ENCODE results near the gene SLC39A11. TPM values are rescaled to one million over a fixed set of nuclear protein-coding genes. Genes with fewer than 3 reads are reported as not detected.

Gene SLC39A11
- polyA plus RNA-seq, 1 of the 3 experiments (the other 2 are of a cell fraction), result 23.5 TPM

DNA sequence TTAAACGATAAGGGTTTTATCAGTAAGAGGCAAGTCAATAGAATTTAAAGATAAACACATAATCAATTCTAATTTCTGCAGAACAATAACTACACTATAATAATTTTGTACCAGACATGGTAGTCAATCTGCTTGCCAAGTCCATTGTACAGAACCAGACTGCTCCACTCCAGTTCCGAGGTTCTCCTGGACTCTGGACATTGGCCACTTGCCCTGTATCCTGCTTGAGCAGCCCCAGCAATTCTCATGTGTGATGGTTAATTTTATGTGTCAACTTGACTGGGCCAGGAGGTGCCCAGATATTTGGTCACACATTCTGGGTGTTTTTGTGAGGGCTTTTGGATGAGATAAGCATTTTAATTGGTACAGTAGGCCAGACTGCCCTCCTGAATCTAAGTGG is 384.6 kb downstream of the SLC39A11 start:
- Histone ChIP-seq H3K4me2 (no peak overlapping the region), H3K27ac (ENCODE audit: low read depth in 2 of 2, low read length in 1 of 2) (no peak overlapping the region), H3K27me3 (ENCODE audit: insufficient read depth) (no peaks in the 10 kb centered on the region), H2AFZ (ENCODE audit: low read depth) (no peak overlapping the region), H3K4me3 (ENCODE audit: low read depth in 2 of 2, low read length in 1 of 2) (no peak overlapping the region), H4K20me1 (ENCODE audit: insufficient read depth) (no peaks in the 10 kb centered on the region), H3F3A (replicated peaks; ENCODE audit: insufficient read depth) (no peaks in the 10 kb centered on the region), H3K9ac (no peak overlapping the region), H3K9me2 (no peaks in the 10 kb centered on the region), H3K9me3 (no peaks in the 10 kb centered on the region), H3K36me3 (replicated peaks in 1 of 2; ENCODE audit: control insufficient read depth in 1 of 2, insufficient read depth in 2 of 2, low read length in 1 of 2) (no peaks in the 10 kb centered on the region), H3K79me2 (ENCODE audit: insufficient read depth) (no peaks in the 10 kb centered on the region), H3K4me1 (ENCODE audit: control insufficient read depth in 1 of 2, insufficient read depth in 2 of 2, low read depth in 1 of 2, low read length in 1 of 2) (no peaks in the 10 kb centered on the region)
- TF ChIP-seq, protein P1, sequence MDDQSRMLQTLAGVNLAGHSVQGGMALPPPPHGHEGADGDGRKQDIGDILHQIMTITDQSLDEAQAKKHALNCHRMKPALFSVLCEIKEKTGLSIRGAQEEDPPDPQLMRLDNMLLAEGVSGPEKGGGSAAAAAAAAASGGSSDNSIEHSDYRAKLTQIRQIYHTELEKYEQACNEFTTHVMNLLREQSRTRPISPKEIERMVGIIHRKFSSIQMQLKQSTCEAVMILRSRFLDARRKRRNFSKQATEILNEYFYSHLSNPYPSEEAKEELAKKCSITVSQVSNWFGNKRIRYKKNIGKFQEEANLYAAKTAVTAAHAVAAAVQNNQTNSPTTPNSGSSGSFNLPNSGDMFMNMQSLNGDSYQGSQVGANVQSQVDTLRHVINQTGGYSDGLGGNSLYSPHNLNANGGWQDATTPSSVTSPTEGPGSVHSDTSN (IDR thresholded peaks at IDR 0.05), result no peak
- no peak for TF ChIP-seq FOXM1 (IDR thresholded peaks at IDR 0.05; ENCODE audit: low read depth)
- TF ChIP-seq, protein P2, sequence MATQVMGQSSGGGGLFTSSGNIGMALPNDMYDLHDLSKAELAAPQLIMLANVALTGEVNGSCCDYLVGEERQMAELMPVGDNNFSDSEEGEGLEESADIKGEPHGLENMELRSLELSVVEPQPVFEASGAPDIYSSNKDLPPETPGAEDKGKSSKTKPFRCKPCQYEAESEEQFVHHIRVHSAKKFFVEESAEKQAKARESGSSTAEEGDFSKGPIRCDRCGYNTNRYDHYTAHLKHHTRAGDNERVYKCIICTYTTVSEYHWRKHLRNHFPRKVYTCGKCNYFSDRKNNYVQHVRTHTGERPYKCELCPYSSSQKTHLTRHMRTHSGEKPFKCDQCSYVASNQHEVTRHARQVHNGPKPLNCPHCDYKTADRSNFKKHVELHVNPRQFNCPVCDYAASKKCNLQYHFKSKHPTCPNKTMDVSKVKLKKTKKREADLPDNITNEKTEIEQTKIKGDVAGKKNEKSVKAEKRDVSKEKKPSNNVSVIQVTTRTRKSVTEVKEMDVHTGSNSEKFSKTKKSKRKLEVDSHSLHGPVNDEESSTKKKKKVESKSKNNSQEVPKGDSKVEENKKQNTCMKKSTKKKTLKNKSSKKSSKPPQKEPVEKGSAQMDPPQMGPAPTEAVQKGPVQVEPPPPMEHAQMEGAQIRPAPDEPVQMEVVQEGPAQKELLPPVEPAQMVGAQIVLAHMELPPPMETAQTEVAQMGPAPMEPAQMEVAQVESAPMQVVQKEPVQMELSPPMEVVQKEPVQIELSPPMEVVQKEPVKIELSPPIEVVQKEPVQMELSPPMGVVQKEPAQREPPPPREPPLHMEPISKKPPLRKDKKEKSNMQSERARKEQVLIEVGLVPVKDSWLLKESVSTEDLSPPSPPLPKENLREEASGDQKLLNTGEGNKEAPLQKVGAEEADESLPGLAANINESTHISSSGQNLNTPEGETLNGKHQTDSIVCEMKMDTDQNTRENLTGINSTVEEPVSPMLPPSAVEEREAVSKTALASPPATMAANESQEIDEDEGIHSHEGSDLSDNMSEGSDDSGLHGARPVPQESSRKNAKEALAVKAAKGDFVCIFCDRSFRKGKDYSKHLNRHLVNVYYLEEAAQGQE (IDR thresholded peaks at IDR 0.05; ENCODE audit: low read depth, low read length), result no peak
- no peak for TF ChIP-seq POLR2AphosphoS5 (IDR thresholded peaks at IDR 0.05; ENCODE audit: low read depth, low read length)
- no peak for DNase-seq
- ChIA-PET CTCF (no interaction called here), POLR2A (no interaction called here)
- WGBS (ENCODE audit: low lambda C conversion rate), result 97% methylated on average over 2 of the region's 2 CpGs

DNA sequence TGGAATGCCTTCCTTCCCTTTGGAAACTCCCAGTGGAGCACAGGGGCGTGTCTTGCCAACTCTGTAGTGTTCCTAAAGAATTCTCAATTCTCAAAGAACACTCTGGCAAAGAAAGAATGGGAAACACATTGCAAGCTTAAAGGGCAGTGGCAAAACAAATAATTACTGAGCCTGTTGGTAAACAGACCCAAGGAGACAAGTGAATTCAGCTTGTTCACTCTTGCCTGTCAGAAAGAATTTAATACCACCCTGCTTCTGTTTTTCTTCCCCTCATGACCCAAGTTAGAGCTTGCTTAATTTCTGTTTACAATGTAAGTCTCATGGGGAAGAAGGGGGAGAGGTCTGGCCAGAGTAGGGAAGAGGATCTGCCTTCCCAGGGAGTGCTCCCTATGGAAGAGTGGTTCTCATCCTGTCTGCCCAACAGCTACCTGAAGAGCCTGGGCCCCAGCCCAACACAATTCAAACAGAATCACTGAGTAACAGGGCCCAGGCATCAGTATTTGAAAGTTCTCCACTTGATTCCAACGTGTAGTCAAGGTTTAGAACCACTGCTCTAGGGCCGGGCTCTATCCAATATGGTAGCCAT is 386.0 kb downstream of the SLC39A11 start:
- H3K9me3 ChIP-seq, result no peaks in the 10 kb centered on the region
- no peaks in the 10 kb centered on the region for H3K9me2 ChIP-seq
- no peaks in the 10 kb centered on the region for H3K79me2 ChIP-seq (ENCODE audit: insufficient read depth)
- no peak overlapping the region for H3K27ac ChIP-seq (ENCODE audit: low read depth in 2 of 2, low read length in 1 of 2)
- ChIA-PET POLR2A (no interaction called here), CTCF (interaction anchor here (1.1 to 4.6 kb wide), 5 partner anchors 20 to 549 kb away, joined by 3 to 36 read pairs (median 4); no protein-coding TSS in a partner anchor)
- no peak for DNase-seq
- H3K36me3 ChIP-seq (replicated peaks in 1 of 2; ENCODE audit: control insufficient read depth in 1 of 2, insufficient read depth in 2 of 2, low read length in 1 of 2), result no peaks in the 10 kb centered on the region
- no peak overlapping the region for H3K4me3 ChIP-seq (ENCODE audit: low read depth in 2 of 2, low read length in 1 of 2)
- H3K4me2 ChIP-seq, result no peak overlapping the region
- peaks cover 0 to 6% of the 10 kb centered on the region in 2 experiments; a peak in 1 of 4 replicates for H3K4me1 ChIP-seq (ENCODE audit: control insufficient read depth in 1 of 2, insufficient read depth in 2 of 2, low read depth in 1 of 2, low read length in 1 of 2)
- WGBS (ENCODE audit: low lambda C conversion rate), result 64% methylated on average over 3 of the region's 3 CpGs
- H4K20me1 ChIP-seq (ENCODE audit: insufficient read depth), result no peaks in the 10 kb centered on the region
- H2AFZ ChIP-seq (ENCODE audit: low read depth), result no peak overlapping the region
- H3K9ac ChIP-seq, result no peak overlapping the region
- H3F3A ChIP-seq (replicated peaks; ENCODE audit: insufficient read depth), result no peaks in the 10 kb centered on the region
- no peaks in the 10 kb centered on the region for H3K27me3 ChIP-seq (ENCODE audit: insufficient read depth)
- TF ChIP-seq, protein P3, sequence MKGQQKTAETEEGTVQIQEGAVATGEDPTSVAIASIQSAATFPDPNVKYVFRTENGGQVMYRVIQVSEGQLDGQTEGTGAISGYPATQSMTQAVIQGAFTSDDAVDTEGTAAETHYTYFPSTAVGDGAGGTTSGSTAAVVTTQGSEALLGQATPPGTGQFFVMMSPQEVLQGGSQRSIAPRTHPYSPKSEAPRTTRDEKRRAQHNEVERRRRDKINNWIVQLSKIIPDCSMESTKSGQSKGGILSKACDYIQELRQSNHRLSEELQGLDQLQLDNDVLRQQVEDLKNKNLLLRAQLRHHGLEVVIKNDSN (IDR thresholded peaks at IDR 0.05; ENCODE audit: borderline replicate concordance, low read depth), result no peak
- TF ChIP-seq FOXM1 (IDR thresholded peaks at IDR 0.05; ENCODE audit: low read depth) (no peak), GATA2 (CRISPR knock-in tag; IDR thresholded peaks at IDR 0.05) (no peak), ELF1 (IDR thresholded peaks at IDR 0.05) (no peak), RFX5 (IDR thresholded peaks at IDR 0.05; ENCODE audit: low read length) (no peak), TCF12 (IDR thresholded peaks at IDR 0.05) (no peak), RXRA (IDR thresholded peaks at IDR 0.05; ENCODE audit: borderline replicate concordance, low read depth) (no peak), SMC3 (IDR thresholded peaks at IDR 0.05; ENCODE audit: low read depth, low read length) (no peak), NFIC (IDR thresholded peaks at IDR 0.05; ENCODE audit: borderline replicate concordance) (no peak), EZH2phosphoT487 (IDR thresholded peaks at IDR 0.05; ENCODE audit: borderline replicate concordance, low read depth) (no peak), CHD2 (IDR thresholded peaks at IDR 0.05; ENCODE audit: low read length, partially characterized antibody) (no peak)
- TF ChIP-seq, protein P4, sequence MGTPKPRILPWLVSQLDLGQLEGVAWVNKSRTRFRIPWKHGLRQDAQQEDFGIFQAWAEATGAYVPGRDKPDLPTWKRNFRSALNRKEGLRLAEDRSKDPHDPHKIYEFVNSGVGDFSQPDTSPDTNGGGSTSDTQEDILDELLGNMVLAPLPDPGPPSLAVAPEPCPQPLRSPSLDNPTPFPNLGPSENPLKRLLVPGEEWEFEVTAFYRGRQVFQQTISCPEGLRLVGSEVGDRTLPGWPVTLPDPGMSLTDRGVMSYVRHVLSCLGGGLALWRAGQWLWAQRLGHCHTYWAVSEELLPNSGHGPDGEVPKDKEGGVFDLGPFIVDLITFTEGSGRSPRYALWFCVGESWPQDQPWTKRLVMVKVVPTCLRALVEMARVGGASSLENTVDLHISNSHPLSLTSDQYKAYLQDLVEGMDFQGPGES (IDR thresholded peaks at IDR 0.05; ENCODE audit: low read depth, low read length), result no peak
- TF ChIP-seq, protein P1 (IDR thresholded peaks at IDR 0.05), result no peak
- TF ChIP-seq, protein P5, sequence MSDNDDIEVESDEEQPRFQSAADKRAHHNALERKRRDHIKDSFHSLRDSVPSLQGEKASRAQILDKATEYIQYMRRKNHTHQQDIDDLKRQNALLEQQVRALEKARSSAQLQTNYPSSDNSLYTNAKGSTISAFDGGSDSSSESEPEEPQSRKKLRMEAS (IDR thresholded peaks at IDR 0.05; ENCODE audit: low read depth), result no peak
- TF ChIP-seq, protein P6, sequence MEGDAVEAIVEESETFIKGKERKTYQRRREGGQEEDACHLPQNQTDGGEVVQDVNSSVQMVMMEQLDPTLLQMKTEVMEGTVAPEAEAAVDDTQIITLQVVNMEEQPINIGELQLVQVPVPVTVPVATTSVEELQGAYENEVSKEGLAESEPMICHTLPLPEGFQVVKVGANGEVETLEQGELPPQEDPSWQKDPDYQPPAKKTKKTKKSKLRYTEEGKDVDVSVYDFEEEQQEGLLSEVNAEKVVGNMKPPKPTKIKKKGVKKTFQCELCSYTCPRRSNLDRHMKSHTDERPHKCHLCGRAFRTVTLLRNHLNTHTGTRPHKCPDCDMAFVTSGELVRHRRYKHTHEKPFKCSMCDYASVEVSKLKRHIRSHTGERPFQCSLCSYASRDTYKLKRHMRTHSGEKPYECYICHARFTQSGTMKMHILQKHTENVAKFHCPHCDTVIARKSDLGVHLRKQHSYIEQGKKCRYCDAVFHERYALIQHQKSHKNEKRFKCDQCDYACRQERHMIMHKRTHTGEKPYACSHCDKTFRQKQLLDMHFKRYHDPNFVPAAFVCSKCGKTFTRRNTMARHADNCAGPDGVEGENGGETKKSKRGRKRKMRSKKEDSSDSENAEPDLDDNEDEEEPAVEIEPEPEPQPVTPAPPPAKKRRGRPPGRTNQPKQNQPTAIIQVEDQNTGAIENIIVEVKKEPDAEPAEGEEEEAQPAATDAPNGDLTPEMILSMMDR (IDR thresholded peaks at IDR 0.05), result no peak
